Activated naive CD8-positive, alpha-beta T cell (primary cell): ENCODE measurements around the gene GRIK4.

Source experiments
- H3K27ac Mint-ChIP-seq: one replicate; pipeline ENCODE4 v1.8.0; 2021; ENCODE audit warnings: mixed read lengths
- H3K27me3 Mint-ChIP-seq: one replicate; pipeline ENCODE4 v1.8.0; 2021; ENCODE audit warnings: mixed read lengths
- H3K36me3 Mint-ChIP-seq: one replicate; pipeline ENCODE4 v1.8.0; 2021; ENCODE audit warnings: mixed read lengths
- H3K4me1 Mint-ChIP-seq: one replicate; pipeline ENCODE4 v1.8.0; 2021; ENCODE audit warnings: low read depth, mixed read lengths
- H3K4me3 Mint-ChIP-seq: one replicate; pipeline ENCODE4 v1.8.0; 2021; ENCODE audit warnings: mild to moderate bottlenecking, mixed read lengths
- H3K9me3 Mint-ChIP-seq: one replicate; pipeline ENCODE4 v1.8.0; 2021; ENCODE audit warnings: low read depth, mixed read lengths

Gene GRIK4

GRCh38 chr11:120869516-120870011 lies 358.0 kb downstream of the GRIK4 start:
- Mint-ChIP-seq H3K9me3 (no peaks in the 10 kb centered on the region), H3K4me1 (no peaks in the 10 kb centered on the region), H3K36me3 (no peaks in the 10 kb centered on the region), H3K27ac (no peak overlapping the region), H3K4me3 (no peak overlapping the region), H3K27me3 (peaks cover 5% of the 10 kb centered on the region)

GRCh38 chr11:120871194-120871593 lies 359.6 kb downstream of the GRIK4 start:
- peaks cover 5% of the 10 kb centered on the region for H3K27me3 Mint-ChIP-seq
- no peaks in the 10 kb centered on the region for H3K36me3 Mint-ChIP-seq
- no peak overlapping the region for H3K4me3 Mint-ChIP-seq
- H3K27ac Mint-ChIP-seq: no peak overlapping the region
- H3K9me3 Mint-ChIP-seq: peaks cover under 1% of the 10 kb centered on the region
- no peaks in the 10 kb centered on the region for H3K4me1 Mint-ChIP-seq

GRCh38 chr11:120871924-120872323 lies 360.4 kb downstream of the GRIK4 start:
- Mint-ChIP-seq H3K27ac (no peak overlapping the region), H3K4me3 (no peak overlapping the region), H3K9me3 (peaks cover 4% of the 10 kb centered on the region), H3K4me1 (no peaks in the 10 kb centered on the region), H3K27me3 (peaks cover 5% of the 10 kb centered on the region), H3K36me3 (no peaks in the 10 kb centered on the region)

- peaks cover 2% of the 10 kb centered on the region for H3K27me3 Mint-ChIP-seq
Observed at GRCh38 chr11:120873966-120874735, 362.6 kb downstream of the GRIK4 start.

GRCh38 chr11:120875986-120876385 lies 364.4 kb downstream of the GRIK4 start:
- Mint-ChIP-seq H3K4me3 (no peak overlapping the region), H3K4me1 (no peaks in the 10 kb centered on the region), H3K36me3 (no peaks in the 10 kb centered on the region), H3K27ac (no peak overlapping the region), H3K9me3 (peaks cover 4% of the 10 kb centered on the region), H3K27me3 (peaks cover 2% of the 10 kb centered on the region)

More at GRCh38 chr11:120873966-120874735, 362.6 kb downstream of the GRIK4 start:
- H3K9me3 Mint-ChIP-seq: peaks cover 4% of the 10 kb centered on the region
- no peak overlapping the region for H3K27ac Mint-ChIP-seq
- H3K36me3 Mint-ChIP-seq: no peaks in the 10 kb centered on the region
- no peaks in the 10 kb centered on the region for H3K4me1 Mint-ChIP-seq
- H3K4me3 Mint-ChIP-seq: no peak overlapping the region

- H3K27ac Mint-ChIP-seq: no peak overlapping the region
- H3K9me3 Mint-ChIP-seq: peaks cover 4% of the 10 kb centered on the region
- no peaks in the 10 kb centered on the region for H3K27me3 Mint-ChIP-seq
- no peaks in the 10 kb centered on the region for H3K36me3 Mint-ChIP-seq
- no peak overlapping the region for H3K4me3 Mint-ChIP-seq
- no peaks in the 10 kb centered on the region for H3K4me1 Mint-ChIP-seq
Observed at GRCh38 chr11:120877746-120878365, 366.3 kb downstream of the GRIK4 start.

- peaks cover 4% of the 10 kb centered on the region for H3K9me3 Mint-ChIP-seq
- no peak overlapping the region for H3K27ac Mint-ChIP-seq
- H3K4me1 Mint-ChIP-seq: no peaks in the 10 kb centered on the region
- no peaks in the 10 kb centered on the region for H3K36me3 Mint-ChIP-seq
- peaks cover 3% of the 10 kb centered on the region for H3K27me3 Mint-ChIP-seq
- H3K4me3 Mint-ChIP-seq: no peak overlapping the region
Observed at GRCh38 chr11:120878781-120879180, 367.2 kb downstream of the GRIK4 start.

GRCh38 chr11:120880498-120881175 lies 369.1 kb downstream of the GRIK4 start:
- H3K27me3 Mint-ChIP-seq: peaks cover 3% of the 10 kb centered on the region
- H3K36me3 Mint-ChIP-seq: no peaks in the 10 kb centered on the region
- H3K4me1 Mint-ChIP-seq: no peaks in the 10 kb centered on the region
- H3K27ac Mint-ChIP-seq: no peak overlapping the region
- H3K9me3 Mint-ChIP-seq: peaks cover 4% of the 10 kb centered on the region
- H3K4me3 Mint-ChIP-seq: no peak overlapping the region

GRCh38 chr11:120881596-120881995 lies 370.0 kb downstream of the GRIK4 start:
- Mint-ChIP-seq H3K4me3 (no peak overlapping the region), H3K9me3 (no peaks in the 10 kb centered on the region), H3K27me3 (peaks cover 3% of the 10 kb centered on the region), H3K27ac (no peak overlapping the region), H3K4me1 (no peaks in the 10 kb centered on the region), H3K36me3 (no peaks in the 10 kb centered on the region)

GRCh38 chr11:120882175-120882574 lies 370.6 kb downstream of the GRIK4 start:
- Mint-ChIP-seq H3K4me1 (no peaks in the 10 kb centered on the region), H3K27ac (no peak overlapping the region), H3K36me3 (no peaks in the 10 kb centered on the region), H3K4me3 (no peak overlapping the region), H3K9me3 (no peaks in the 10 kb centered on the region), H3K27me3 (peaks cover 3% of the 10 kb centered on the region)

GRCh38 chr11:120883404-120884080 lies 372.0 kb downstream of the GRIK4 start:
- Mint-ChIP-seq H3K27ac (no peak overlapping the region), H3K27me3 (peaks cover 3% of the 10 kb centered on the region), H3K36me3 (no peaks in the 10 kb centered on the region), H3K4me3 (no peak overlapping the region), H3K4me1 (no peaks in the 10 kb centered on the region), H3K9me3 (no peaks in the 10 kb centered on the region)

- peaks cover 4% of the 10 kb centered on the region for H3K27me3 Mint-ChIP-seq
- no peak overlapping the region for H3K27ac Mint-ChIP-seq
- H3K4me1 Mint-ChIP-seq: no peaks in the 10 kb centered on the region
- H3K4me3 Mint-ChIP-seq: no peak overlapping the region
- no peaks in the 10 kb centered on the region for H3K9me3 Mint-ChIP-seq
- H3K36me3 Mint-ChIP-seq: no peaks in the 10 kb centered on the region
Observed at GRCh38 chr11:120884154-120885020, 372.8 kb downstream of the GRIK4 start.

- H3K27me3 Mint-ChIP-seq: peaks cover 4% of the 10 kb centered on the region
- H3K4me1 Mint-ChIP-seq: no peaks in the 10 kb centered on the region
- no peak overlapping the region for H3K4me3 Mint-ChIP-seq
- no peak overlapping the region for H3K27ac Mint-ChIP-seq
- no peaks in the 10 kb centered on the region for H3K36me3 Mint-ChIP-seq
- no peaks in the 10 kb centered on the region for H3K9me3 Mint-ChIP-seq
Observed at GRCh38 chr11:120890609-120891320, 379.2 kb downstream of the GRIK4 start.
